Endothelial cell (in vitro differentiated cells): Measurements from ENCODE around the gene NAA35. TPM values are rescaled to one million over a fixed set of nuclear protein-coding genes. Genes with fewer than 3 reads are reported as not detected.

Experiments
- DNase-seq: peaks from one replicate; pipeline ENCODE4 v3.0.0; 2021; ENCODE audit warnings: low spot score
- H3K27ac Mint-ChIP-seq: one replicate; pipeline ENCODE4 v1.8.0; 2021; ENCODE audit warnings: mixed read lengths, inconsistent platforms; ENCODE audit not compliant: unreplicated experiment
- H3K27me3 Mint-ChIP-seq: one replicate; pipeline ENCODE4 v1.8.0; 2021; ENCODE audit warnings: mild to moderate bottlenecking, moderate library complexity, mixed read lengths, inconsistent platforms; ENCODE audit not compliant: unreplicated experiment
- H3K36me3 Mint-ChIP-seq: one replicate; pipeline ENCODE4 v1.8.0; 2021; ENCODE audit warnings: mild to moderate bottlenecking, low read depth, mixed read lengths, inconsistent platforms; ENCODE audit not compliant: unreplicated experiment
- H3K4me1 Mint-ChIP-seq: one replicate; pipeline ENCODE4 v1.8.0; 2021; ENCODE audit warnings: mild to moderate bottlenecking, mixed read lengths, inconsistent platforms; ENCODE audit not compliant: unreplicated experiment
- H3K4me3 Mint-ChIP-seq: one replicate; pipeline ENCODE4 v1.8.0; 2021; ENCODE audit warnings: mild to moderate bottlenecking, mixed read lengths, inconsistent platforms; ENCODE audit not compliant: unreplicated experiment
- H3K9me3 Mint-ChIP-seq: one replicate; pipeline ENCODE4 v1.8.0; 2021; ENCODE audit warnings: mixed read lengths, inconsistent platforms; ENCODE audit not compliant: unreplicated experiment
- CTCF ChIP-seq: fragments of 200-600 bp; sonication (generic); IDR thresholded peaks from one replicate; pipeline ENCODE4 v1.5.0; 2021; ENCODE audit warnings: antibody characterized with exemption; ENCODE audit not compliant: unreplicated experiment
- total RNA-seq: library from RNA; stranded (reverse); fragmentation: NEBNext Ultra II Directional; extraction: Animal tissue kit (Norgen Biotek cat#: 25700); gene quantifications from one replicate; pipeline ENCODE4 v1.2.1, GENCODE V29; 2021; ENCODE audit not compliant: unreplicated experiment

The NAA35 gene
- total RNA-seq, 1 donor from 2014 or later, result 23.4 TPM

DNA sequence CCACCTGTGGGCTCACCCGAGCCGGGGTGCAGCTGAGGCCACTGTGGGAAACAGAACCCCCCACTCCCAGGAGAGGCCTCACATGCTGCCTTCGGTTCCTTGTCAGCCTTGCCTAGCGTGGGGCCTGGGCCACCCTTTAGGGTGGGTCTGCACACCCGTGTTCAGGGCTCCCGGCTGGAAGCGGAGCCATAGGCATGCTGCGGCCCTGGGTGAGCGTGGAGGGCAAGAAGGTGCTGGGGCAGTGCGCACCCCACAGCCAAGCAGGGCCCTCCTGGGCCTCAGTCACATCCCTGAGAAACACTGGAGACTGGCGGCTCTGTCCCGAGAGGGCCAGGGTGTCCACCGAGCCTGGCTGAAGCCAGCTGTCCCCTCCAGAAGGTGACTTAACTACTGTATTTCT, 116.5 kb downstream of the NAA35 start:
- Mint-ChIP-seq H3K4me3 (no peak overlapping the region), H3K36me3 (peaks cover 16% of the 10 kb centered on the region), H3K4me1 (peaks cover 13% of the 10 kb centered on the region), H3K27me3 (peaks cover 2% of the 10 kb centered on the region), H3K27ac (no peak overlapping the region), H3K9me3 (no peaks in the 10 kb centered on the region)
- no peak for TF ChIP-seq CTCF
- no peak for DNase-seq

- no peak for TF ChIP-seq CTCF
- DNase-seq, result no peak
- Mint-ChIP-seq H3K9me3 (no peaks in the 10 kb centered on the region), H3K4me1 (peaks cover 40% of the 10 kb centered on the region), H3K27ac (no peak overlapping the region), H3K27me3 (peaks cover 3% of the 10 kb centered on the region), H3K36me3 (peaks cover 27% of the 10 kb centered on the region), H3K4me3 (peak overlapping the region; percentile 48)
These were observed 121.2 kb downstream of the NAA35 start for GRCh38 chr9:86061972-86062739.

DNA sequence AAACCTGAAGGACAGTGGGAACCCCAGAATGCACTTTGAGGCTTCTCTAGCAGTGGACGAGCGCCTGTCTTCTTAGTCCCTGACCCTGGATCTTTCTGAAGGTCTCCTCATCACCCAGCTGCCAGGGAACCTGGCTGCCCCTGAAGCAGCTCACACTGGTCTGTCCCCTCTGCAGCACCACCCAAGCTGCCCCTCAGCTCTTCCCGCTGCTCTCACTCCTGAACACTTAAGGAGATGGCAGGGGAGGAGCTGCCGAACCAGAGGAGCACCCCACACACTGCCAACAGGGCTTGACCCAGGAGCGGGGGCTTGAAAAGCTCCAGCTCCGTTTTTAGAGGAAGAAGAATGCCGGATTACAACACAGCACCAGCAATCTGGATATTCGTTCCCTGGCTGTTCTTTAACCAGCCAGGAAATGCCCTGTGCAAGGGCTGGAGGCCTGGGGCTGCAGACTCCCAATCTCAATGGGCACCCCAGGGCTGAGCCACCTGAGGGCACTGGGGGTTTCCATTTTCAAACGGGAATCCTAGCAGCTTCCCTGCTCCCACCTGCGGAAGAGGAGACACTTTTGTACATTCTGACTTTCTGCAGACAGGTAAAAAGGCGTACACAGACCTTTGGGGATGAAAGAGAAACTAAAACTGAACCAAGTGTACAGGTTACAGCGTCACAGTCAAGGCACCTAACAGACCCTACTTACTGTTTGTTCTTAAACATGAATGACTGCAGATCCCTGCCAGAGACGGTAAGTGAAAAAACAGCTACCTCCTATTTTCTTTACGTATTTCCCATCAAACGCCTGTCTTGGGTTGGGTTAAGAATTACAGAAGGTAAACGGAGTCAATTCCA, 122.1 kb downstream of the NAA35 start:
- no peak for TF ChIP-seq CTCF
- H3K27ac Mint-ChIP-seq, result no peak overlapping the region
- H3K27me3 Mint-ChIP-seq, result peaks cover 3% of the 10 kb centered on the region
- peaks cover 30% of the 10 kb centered on the region for H3K36me3 Mint-ChIP-seq
- H3K4me1 Mint-ChIP-seq, result peaks cover 41% of the 10 kb centered on the region
- no peak overlapping the region for H3K4me3 Mint-ChIP-seq
- no peak for DNase-seq
- no peaks in the 10 kb centered on the region for H3K9me3 Mint-ChIP-seq

DNA sequence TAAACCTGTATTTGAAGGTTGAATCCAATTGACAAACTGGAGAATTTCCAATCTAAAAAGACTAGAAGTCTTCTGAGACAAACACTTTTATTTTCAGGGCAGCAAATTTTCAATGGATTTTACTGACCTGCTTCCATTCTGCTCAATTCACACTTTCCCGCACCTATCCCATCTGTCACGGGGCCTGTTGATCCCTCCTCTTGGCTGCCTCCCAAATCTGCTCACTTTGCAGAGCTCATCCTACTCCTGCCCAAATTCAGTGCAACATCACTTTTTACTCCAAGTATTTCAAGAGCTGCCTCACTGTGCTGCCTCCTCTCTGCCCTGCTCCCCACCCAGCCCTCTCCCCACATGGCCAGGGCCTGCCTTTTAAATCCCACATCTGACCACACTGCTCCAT, 123.3 kb downstream of the NAA35 start:
- DNase-seq, result no peak
- peaks cover 3% of the 10 kb centered on the region for H3K27me3 Mint-ChIP-seq
- no peaks in the 10 kb centered on the region for H3K9me3 Mint-ChIP-seq
- no peak overlapping the region for H3K4me3 Mint-ChIP-seq
- no peak overlapping the region for H3K27ac Mint-ChIP-seq
- H3K4me1 Mint-ChIP-seq, result peaks cover 41% of the 10 kb centered on the region
- peaks cover 26% of the 10 kb centered on the region for H3K36me3 Mint-ChIP-seq
- no peak for TF ChIP-seq CTCF
